ENCODE data around the gene BDH1.
"Not testable (repeated sequence)": the region's sequence is repeated elsewhere in the genome, so short reads cannot be mapped to it uniquely, and the experiment has no call there.

The BDH1 gene

GRCh38 chr3:197487911-197488391, 67.8 kb downstream of the BDH1 start:
- DNase-seq (ENCODE audit: low read depth) = no peak

GRCh38 chr3:197486861-197487260, 68.9 kb downstream of the BDH1 start:
- no peak for DNase-seq (ENCODE audit: low read depth)

DNA sequence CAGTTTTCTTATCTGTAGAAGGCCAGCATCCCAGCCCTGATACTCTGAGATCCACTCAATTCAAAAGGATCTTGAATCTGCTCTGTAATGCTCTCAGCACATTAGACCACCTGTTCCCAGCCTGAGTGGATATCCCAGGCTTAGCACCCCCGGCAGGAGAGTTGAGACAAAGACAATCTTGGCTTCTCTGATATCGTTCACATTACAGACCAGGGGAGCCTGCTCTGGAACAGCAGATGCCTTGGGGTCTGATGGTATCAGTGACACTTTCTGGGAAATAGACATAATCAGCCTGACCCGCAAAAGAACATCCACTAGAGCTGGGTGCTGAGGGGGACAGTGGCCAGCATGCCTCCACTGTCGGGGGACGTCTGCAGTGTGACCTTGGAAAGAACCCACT, 70.6 kb downstream of the BDH1 start:
- DNase-seq (ENCODE audit: low read depth) = no peak

GRCh38 chr3:197484204-197484901, 71.4 kb downstream of the BDH1 start:
- no peak for DNase-seq (ENCODE audit: low read depth)

DNA sequence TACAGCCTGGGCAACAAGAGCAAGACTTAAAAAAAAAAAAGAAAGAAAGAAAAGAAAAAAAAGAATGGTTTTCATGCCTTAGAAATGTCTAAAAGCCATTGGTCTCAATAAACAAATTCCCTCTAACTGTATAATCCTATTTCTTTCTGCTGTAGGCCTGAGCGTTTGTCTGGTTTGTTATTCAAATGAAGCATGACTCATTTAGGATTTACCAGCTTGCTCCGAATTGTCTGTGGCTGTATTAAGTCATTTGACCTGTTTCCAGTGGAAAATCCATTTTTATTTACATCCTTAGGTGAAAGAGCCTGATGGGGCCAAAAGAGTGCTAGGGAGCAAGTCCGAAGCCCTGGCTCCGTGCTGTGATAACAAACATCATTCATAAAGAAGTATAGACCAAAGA, 73.8 kb downstream of the BDH1 start:
- no peak for DNase-seq (ENCODE audit: low read depth)

GRCh38 chr3:197480320-197480719, 75.4 kb downstream of the BDH1 start:
- no peak for DNase-seq (ENCODE audit: low read depth)

- no peak for DNase-seq (ENCODE audit: low read depth)
These were observed 76.8 kb downstream of the BDH1 start for GRCh38 chr3:197478746-197479668.

GRCh38 chr3:197477816-197478215, 78.0 kb downstream of the BDH1 start:
- not testable (repeated sequence) for DNase-seq (ENCODE audit: low read depth)

DNA sequence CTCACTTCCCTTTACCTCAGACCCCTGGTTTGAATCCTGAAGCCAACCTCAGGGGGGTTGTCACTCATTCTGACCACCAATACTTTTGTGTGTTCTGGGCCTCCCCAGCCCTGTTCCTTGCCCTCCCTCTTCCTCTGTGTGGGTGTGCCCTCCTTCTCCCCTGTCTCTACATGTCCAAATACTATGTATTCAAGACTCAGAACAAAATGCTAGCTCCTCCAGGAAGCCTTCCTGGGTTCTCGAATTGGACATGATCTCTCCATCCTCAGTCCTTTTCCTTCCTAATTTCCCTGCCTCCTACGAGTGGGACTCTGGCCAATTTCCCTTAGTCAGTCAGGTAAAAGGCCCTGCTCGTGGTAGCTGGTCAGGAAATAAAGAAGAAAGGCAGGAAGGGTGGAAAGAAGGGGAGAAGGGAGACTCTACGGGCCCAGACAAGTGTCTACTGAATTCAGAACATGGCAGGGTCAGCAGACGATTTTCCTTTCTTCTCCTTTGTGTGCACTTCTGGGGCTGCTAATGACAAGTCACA, 79.7 kb downstream of the BDH1 start:
- no peak for DNase-seq (ENCODE audit: low read depth)

- no peak for DNase-seq (ENCODE audit: low read depth)
These were observed 80.3 kb downstream of the BDH1 start for GRCh38 chr3:197475514-197475913.

DNA sequence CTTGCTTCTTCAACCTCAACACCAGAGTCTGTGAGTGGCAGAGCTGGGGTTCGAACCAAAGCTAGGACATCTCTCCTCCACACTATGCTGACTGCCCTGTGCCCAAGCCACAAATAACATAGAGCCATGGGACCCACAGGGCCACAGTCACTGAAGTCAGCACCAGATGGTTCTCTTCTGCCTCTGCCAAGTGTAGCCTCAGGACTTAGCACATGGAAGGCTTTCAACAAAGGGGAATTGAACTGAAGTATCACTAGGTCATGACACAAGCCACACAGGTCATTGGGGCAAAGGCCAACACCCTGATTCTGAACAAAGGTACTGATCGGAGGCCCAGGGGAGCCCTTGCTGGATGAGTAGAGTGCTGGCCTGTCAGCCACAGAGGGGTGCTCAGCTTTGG, 83.6 kb downstream of the BDH1 start:
- no peak for DNase-seq (ENCODE audit: low read depth)

DNA sequence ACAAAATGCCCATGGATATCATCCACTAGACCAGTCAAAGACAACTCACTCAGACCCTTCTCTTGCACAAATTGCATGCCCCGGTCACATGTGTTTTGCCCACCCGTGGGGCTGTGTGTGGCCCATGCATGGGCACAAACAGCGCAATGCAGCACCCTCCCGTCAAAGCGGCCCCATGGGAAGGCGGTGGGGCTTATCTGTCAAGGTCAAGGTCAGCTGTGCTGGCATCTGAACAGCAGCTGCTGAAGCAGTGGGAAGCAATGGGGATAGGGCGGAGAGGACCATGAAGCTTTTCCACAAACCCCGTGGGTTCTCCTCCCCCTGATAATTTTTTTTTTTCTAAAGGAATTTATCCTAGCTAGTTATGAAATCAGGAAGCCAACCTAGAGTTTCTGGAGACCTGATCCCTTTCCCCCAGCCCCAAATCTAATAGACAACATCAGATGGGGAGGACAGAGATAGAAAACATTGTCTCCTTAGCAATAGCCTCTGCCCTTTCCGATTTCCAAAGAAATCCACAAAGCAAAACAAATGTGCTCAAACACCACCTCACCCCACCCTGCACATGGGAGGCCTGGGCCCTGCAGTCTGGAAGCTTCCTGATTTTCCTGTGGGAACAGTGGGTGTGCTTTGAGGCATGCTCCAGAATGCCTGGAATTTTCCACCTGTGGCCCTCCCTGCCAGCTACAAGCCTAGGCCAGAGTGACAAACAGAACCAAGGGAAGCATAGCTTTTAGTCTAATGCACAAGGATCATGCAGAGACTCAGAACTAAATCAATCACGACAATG, 84.4 kb downstream of the BDH1 start:
- no peak for DNase-seq (ENCODE audit: low read depth)

- DNase-seq (ENCODE audit: low read depth) = no peak
These were observed 86.8 kb downstream of the BDH1 start for GRCh38 chr3:197468866-197469382.

DNA sequence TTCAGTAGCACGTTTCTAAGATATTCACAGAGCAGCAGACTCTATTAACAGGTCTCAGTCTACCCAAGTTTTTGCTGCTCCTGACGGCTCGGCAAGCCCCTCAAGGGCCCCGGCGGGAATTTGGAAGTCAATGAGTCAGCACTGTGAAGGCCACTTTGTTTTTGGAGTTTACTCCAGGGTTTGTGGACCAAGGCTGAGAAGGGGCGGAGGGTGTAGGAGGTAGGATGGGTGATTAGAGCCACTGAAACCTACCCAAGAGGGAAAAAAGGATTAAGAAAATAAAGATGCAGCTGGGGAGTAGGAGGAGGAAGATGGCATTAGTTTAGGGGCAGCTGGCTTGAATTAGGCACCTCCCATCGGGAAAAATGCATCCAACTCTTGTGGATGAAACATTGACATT, 87.6 kb downstream of the BDH1 start:
- no peak for DNase-seq (ENCODE audit: low read depth)

GRCh38 chr3:197466586-197467399, 89.0 kb downstream of the BDH1 start:
- no peak for DNase-seq (ENCODE audit: low read depth)

DNA sequence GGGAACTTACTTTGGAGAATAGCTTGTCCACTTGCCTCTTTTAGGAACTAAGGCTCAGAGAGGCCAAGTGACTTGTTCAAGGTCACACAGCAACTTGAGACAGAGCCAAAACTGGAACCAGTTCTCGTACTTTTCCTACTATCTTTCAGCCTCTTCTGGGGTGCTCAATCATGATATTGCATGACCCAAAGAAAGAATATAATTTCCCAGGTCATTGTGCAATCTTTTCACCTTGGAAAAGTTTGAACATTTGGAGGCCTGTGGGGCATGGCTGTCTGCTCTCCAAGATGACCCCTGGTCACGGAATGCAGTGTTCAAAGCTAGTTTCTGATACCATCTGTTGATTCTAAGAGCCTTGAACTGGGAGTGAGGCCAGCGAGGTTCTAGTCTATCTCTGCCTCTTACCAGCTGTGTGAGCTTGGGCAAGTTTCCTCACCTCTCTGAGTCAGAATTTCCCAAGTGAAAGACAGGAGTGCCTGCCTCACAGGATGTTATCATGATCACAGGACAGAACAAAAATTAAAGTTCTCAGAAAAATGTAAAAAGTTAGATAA, 89.7 kb downstream of the BDH1 start:
- DNase-seq (ENCODE audit: low read depth) = no peak

DNA sequence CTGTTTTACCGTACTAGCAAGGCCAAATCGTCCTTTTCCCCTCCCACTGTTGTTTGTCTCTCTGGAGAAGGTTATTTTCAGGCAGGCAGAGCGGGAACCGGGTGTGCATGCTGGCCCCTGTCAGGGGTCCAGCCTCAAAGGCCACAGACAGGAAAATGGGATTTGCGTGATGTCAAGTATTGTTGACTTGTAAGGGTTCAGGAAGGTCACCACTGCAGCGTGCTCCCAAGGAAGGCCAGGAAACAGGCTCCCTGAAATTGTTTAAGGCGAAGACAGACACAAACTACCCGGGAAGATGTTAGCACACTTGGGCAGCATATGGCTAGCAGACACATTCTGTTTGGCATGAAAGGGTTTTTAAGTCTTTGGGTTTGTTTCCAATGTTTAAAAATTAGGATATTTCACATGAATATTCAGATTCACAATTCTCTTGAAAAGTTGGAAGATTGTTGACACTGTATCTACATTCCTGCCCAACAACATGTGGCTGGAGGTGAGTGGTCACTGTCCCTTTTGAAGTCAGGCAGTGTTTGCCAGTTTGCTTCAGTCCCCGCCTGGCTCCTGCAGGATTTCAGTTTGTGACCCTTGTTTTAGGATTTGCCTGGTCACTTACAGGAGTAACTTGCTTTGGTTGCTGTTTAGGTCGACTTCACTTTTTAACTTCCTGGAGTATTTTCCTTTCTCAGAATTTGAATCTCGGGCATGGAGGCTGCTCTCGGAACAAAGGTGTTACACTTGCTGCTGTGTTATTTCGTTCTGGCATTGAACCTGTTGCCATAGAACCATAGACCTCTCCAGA, 90.4 kb downstream of the BDH1 start:
- no peak for DNase-seq (ENCODE audit: low read depth)

DNA sequence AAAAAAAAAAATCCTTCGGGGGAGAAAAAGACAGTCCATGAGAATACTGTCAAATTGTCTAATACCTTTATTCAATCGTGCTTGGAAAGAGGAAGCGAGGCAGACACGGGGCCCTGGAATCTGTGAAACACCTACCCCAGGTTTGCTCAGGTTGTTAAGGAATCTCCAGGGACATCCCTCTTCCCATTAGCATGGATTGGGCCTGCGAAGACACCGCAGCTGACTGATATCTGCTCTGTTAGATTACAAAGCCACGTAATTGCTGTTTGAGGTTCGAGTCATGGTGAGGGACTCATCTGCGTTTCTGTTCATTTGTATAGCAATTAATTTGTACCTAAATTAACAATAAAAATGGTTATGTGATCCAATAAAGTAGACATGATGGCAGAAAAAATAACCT, 91.0 kb downstream of the BDH1 start:
- no peak for DNase-seq (ENCODE audit: low read depth)

GRCh38 chr3:197463279-197463678, 92.5 kb downstream of the BDH1 start:
- no peak for DNase-seq (ENCODE audit: low read depth)

GRCh38 chr3:197462808-197463207, 93.0 kb downstream of the BDH1 start:
- no peak for DNase-seq (ENCODE audit: low read depth)

Data from activated gamma-delta T cell treated with anti-CD3 and anti-CD28 coated beads, Interleukin-2, amount 50 U/mL, for 16 hours (primary cell).